Pons (tissue), 1 donor: ENCODE data around the gene CX3CL1.
"Not testable (repeated sequence)": the region's sequence is repeated elsewhere in the genome, so short reads cannot be mapped to it uniquely, and the experiment has no call there.

ENCODE experiments used
- DNase-seq: peaks from one replicate; pipeline ENCODE4 v3.0.0-alpha.2; 2016; ENCODE audit warnings: low spot score

CX3CL1 gene

GRCh38 chr16:57372372-57373116, at the start of gene CX3CL1:
Gene CX3CL1, plus strand, starts transcription at chr16:57372490. Its CDS starts 79 bp downstream, at chr16:57372569.
- DNase-seq: peak; percentile 70

- DNase-seq: no peak
Measured at GRCh38 chr16:57324749-57325148, 47.5 kb upstream of the CX3CL1 start.

- no peak for DNase-seq
Measured at GRCh38 chr16:57325458-57325857, 46.8 kb upstream of the CX3CL1 start.

GRCh38 chr16:57329718-57330327, 42.5 kb upstream of the CX3CL1 start:
- DNase-seq: no peak

GRCh38 chr16:57331355-57331754, 40.9 kb upstream of the CX3CL1 start:
- no peak for DNase-seq

- DNase-seq: no peak
Measured at GRCh38 chr16:57333402-57333801, 38.9 kb upstream of the CX3CL1 start.

- DNase-seq: no peak
Measured at GRCh38 chr16:57335366-57335765, 36.9 kb upstream of the CX3CL1 start.

- DNase-seq: peak; percentile 30
Measured at GRCh38 chr16:57341062-57341440, 31.2 kb upstream of the CX3CL1 start.

- no peak for DNase-seq
Measured at GRCh38 chr16:57341441-57342303, 30.6 kb upstream of the CX3CL1 start.

GRCh38 chr16:57342606-57343005, 29.7 kb upstream of the CX3CL1 start:
- not testable (repeated sequence) for DNase-seq

GRCh38 chr16:57343221-57343620, 29.1 kb upstream of the CX3CL1 start:
- no peak for DNase-seq

- DNase-seq: not testable (repeated sequence)
Measured at GRCh38 chr16:57344094-57344493, 28.2 kb upstream of the CX3CL1 start.

- DNase-seq: no peak
Measured at GRCh38 chr16:57345021-57345420, 27.3 kb upstream of the CX3CL1 start.

- no peak for DNase-seq
Measured at GRCh38 chr16:57345666-57346204, 26.6 kb upstream of the CX3CL1 start.

GRCh38 chr16:57347858-57348257, 24.4 kb upstream of the CX3CL1 start:
- DNase-seq: no peak

GRCh38 chr16:57348327-57348726, 24.0 kb upstream of the CX3CL1 start:
- DNase-seq: no peak

GRCh38 chr16:57349212-57350031, 22.9 kb upstream of the CX3CL1 start:
- DNase-seq: peak; percentile 46

GRCh38 chr16:57352636-57353047, 19.6 kb upstream of the CX3CL1 start:
- no peak for DNase-seq

GRCh38 chr16:57354311-57354710, 18.0 kb upstream of the CX3CL1 start:
- no peak for DNase-seq

GRCh38 chr16:57355898-57356414, 16.3 kb upstream of the CX3CL1 start:
- DNase-seq: no peak

GRCh38 chr16:57356547-57356946, 15.7 kb upstream of the CX3CL1 start:
- no peak for DNase-seq
